Pancreas (tissue), 10 donors: ENCODE measurements around the gene KLF16. TPM values are rescaled to one million over a fixed set of nuclear protein-coding genes. Genes with fewer than 3 reads are reported as not detected.

Source experiments
- ATAC-seq, 4 donors: fragments of 200-7000 bp; cut with Tn5 transposase; one replicate each; pipeline versions ENCODE4 v1.8.0 to v1.9.1; 2020; ENCODE audit warnings: mild to moderate bottlenecking in 4 of 4, moderate library complexity in 4 of 4
- DNase-seq, 6 donors: peaks; one replicate each; pipeline ENCODE4 v3.0.0-alpha.2; 2020
- FAIRE-seq: peaks from 2 replicates; lab custom pipeline; 2012; peaks lifted over from hg19 to GRCh38; lab: Jason Lieb, UNC
- H3K27ac ChIP-seq, 4 donors: fragments of 200-600 bp; sonication (generic); 1 replicate in 3 of 4; 2 replicates in 1 of 4; pipeline versions ENCODE4 v1.5.0 to v1.8.0; 2020
- H3K27me3 ChIP-seq, 4 donors: fragments of 200-600 bp; one replicate each; pipeline ENCODE4 v1.8.0; 2021
- H3K36me3 ChIP-seq, 3 donors: fragments of 200-600 bp; sonication (generic) in 1 of 3; one replicate each; pipeline versions ENCODE4 v1.5.0 to v1.8.0; 2020 to 2021
- H3K4me1 ChIP-seq, 3 donors: fragments of 200-600 bp; one replicate each; pipeline ENCODE4 v1.8.0; 2021
- H3K4me3 ChIP-seq, 4 donors: fragments of 200-600 bp; sonication (generic) in 2 of 4; one replicate each; pipeline versions ENCODE4 v1.5.0 to v1.8.0; 2020 to 2021
- H3K9me3 ChIP-seq, 4 donors: fragments of 200-600 bp; one replicate each; pipeline ENCODE4 v1.8.0; 2021
- CTCF ChIP-seq, 4 donors: fragments of 200-600 bp; sonication (generic) in 3 of 4; IDR thresholded peaks; one replicate each; pipeline versions ENCODE4 v1.5.0 to v1.8.0; 2021; ENCODE audit warnings: antibody characterized with exemption in 4 of 4
- WGBS, 2 donors: extraction: QIAGEN DNeasy Blood & Tissue Kit; methylation state at CpG; one replicate each; pipeline ENCODE4 v1.1.7; 2013; 5-methylcytosine and 5-hydroxymethylcytosine counted together
- intact Hi-C, 3 donors: fragments of 100-400 bp; cut with DNase I; formaldehyde crosslinking; loops; one replicate each; pipeline versions ENCODE4 v1.11.1 to v1.14.2; 2022
- polyA plus RNA-seq, 2 donors: library from polyadenylated mRNA; stranded (reverse); fragments of 200-250 nt; gene quantifications; one replicate each; pipeline ENCODE4 v1.2.3, GENCODE V29; 2013
- total RNA-seq, 6 donors: library from RNA; stranded (reverse); fragmentation: NEBNext Ultra II Directional in 4 of 6; extraction: Animal tissue kit (Norgen Biotek cat#: 25700) in 4 of 6; gene quantifications; one replicate each; pipeline versions ENCODE4 v1.2.1 to v1.2.4, GENCODE V29; 2021 to 2023
- donor health status: healthy with polysubstance abuse.
- donor health status: DM: no; HTN: no; CAD: no; lungs with moderate emphysema.
- donor health status: DM: no; HTN: no; CAD: no.
- donor health status: control.
- donor health status: control.
- donor health status: Bipolar disorder and iron deficiency.
- donor health status: DM: yes; HTN: yes; CAD: no.
- donor health status: DM: no; HTN: no; CAD: no.
- donor health status: DM: no; HTN: no; CAD: no.
- donor health status: DM: yes; HTN: yes; CAD: no.

Gene KLF16
- total and polyA plus RNA-seq, 8 donors = 4.3 to 10.4 (median 7.5) TPM

DNA sequence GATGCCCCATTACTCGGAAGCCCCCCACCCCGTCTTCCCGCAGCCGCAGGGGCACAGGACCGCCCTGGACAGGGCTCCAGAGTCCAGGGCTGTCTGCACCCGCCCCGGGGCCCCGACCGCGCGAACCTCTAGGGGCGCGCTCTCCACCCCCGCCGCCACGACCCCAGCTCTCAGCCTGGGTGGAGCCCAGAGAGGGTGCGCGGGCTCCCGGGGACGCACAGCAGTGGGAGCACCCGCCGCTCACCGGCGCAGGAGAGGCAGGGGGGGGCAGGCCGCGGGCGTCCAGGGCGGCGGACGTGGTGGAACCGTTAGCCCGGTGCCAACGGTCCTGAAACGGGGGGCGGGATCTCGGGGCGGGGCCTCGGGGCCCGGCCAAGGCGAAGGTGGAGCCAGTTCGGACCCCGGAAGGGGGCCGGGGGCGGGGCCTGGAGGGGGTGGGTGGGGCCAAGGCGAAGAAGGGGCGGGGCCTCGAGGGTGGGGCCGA, 51.4 kb downstream of the KLF16 start, which contains the start of gene ATP8B3:
Gene ATP8B3 (minus strand): TSS at position 335 of the 484 bp plus-strand sequence. CDS start 540 bp downstream, outside the sequence.
- peak in 1 of 4 donors; percentile 8 for ATAC-seq
- Histone ChIP-seq H3K9me3 (no peaks in the 10 kb centered on the region), H3K27me3 (no peaks in the 10 kb centered on the region), H3K4me3 (peak within 1 kb of the TSS; percentile 16 to 59 (median 37)), H3K27ac (peak within 1 kb of the TSS in 2 of 4 donors; percentile 41 to 53), H3K36me3 (peaks cover 0 to 14% (median 3%) of the 10 kb centered on the region in 3 donors), H3K4me1 (peaks cover 0 to 5% (median 0%) of the 10 kb centered on the region in 3 donors)
- intact Hi-C loops = no loop called here
- FAIRE-seq = no peak
- WGBS, 2 donors = 2 to 3% methylated on average over 32 to 48 of the region's 48 CpGs
- peak in 2 of 6 donors; percentile 87 for DNase-seq
- TF ChIP-seq CTCF (IDR thresholded peaks at IDR 0.05) = no peak

DNA sequence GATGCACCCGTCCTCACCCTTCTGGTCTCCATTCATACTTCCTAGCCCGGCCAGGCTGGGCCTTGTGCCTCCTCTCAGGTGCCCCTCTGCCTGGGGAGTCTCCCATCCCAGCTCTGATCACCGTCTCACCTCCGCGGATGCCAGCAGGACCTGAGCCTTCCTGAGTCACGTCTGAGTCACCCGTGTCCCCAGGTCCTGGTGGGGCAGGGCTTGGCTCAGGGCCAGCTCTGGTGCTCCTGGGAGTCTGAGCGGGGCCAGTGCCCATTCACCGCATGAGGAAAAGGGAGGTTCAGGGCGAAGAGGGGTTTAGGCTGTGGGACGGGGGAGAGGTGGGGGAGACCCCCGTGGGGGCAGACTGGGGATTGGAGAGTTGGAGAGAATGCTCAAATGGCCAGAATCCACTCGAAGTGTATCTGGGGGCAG, 51.9 kb downstream of the KLF16 start:
- Histone ChIP-seq H3K27me3 (no peaks in the 10 kb centered on the region), H3K9me3 (no peaks in the 10 kb centered on the region), H3K36me3 (peaks cover 0 to 9% (median 3%) of the 10 kb centered on the region in 3 donors), H3K4me1 (peaks cover 0 to 5% (median 0%) of the 10 kb centered on the region in 3 donors), H3K27ac (peak overlapping the region in 1 of 4 donors; percentile 53), H3K4me3 (peak overlapping the region in 2 of 4 donors; percentile 47 to 59)
- TF ChIP-seq CTCF (IDR thresholded peaks at IDR 0.05) = no peak
- peak; percentile 15 to 62 (median 50) for ATAC-seq
- peak; percentile 66 to 93 (median 90) for DNase-seq
- 15 to 22% methylated on average over 9 to 13 of the region's 13 CpGs for WGBS, 2 donors
- no peak for FAIRE-seq
- intact Hi-C loops = no loop called here

DNA sequence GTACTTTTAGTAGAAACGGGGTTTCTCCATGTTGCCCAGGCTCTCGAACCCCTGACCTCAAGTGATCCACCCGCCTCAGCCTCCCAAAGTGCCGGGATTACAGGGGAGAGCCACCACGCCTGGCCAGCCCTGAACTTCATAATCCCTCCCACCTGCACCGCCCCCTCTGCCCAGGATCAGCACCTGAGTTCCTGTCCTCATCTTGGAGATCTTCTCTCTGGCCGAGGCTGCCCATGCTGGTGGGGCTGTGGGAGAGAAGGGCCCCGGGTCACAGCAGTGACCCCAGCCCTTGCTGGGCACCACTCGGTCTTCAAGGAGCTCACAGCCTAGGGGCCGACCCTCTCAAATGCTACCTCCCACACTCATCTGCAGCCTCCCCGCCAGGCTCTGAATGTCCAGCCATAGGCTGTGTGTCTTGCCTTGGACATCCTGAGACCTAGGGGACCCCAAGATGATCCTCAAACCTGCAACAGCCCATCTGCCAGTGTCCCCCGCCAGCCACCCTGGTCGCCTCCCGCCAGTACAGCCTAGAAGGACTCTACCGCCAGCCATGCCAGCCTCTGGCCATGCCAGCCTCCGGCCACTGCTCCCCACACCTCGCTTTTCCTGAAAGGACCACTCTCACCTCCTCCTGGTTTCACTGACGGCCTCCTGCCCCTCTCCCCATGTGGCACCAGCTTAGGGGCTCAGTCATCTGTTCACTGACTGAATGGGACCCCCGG, 52.8 kb downstream of the KLF16 start:
- peaks cover 0 to under 1% (median 0%) of the 10 kb centered on the region in 3 donors for H3K36me3 ChIP-seq
- no peaks in the 10 kb centered on the region for H3K27me3 ChIP-seq
- no peak for ATAC-seq
- H3K4me3 ChIP-seq = no peak overlapping the region
- intact Hi-C loops = no loop called here
- FAIRE-seq = no peak
- H3K4me1 ChIP-seq = peaks cover 0 to 5% (median 0%) of the 10 kb centered on the region in 3 donors
- DNase-seq = peak in 2 of 6 donors; percentile 39 to 79
- no peaks in the 10 kb centered on the region for H3K9me3 ChIP-seq
- WGBS, 2 donors = 82 to 89% methylated on average over 18 to 19 of the region's 19 CpGs
- H3K27ac ChIP-seq = no peak overlapping the region
- no peak for TF ChIP-seq CTCF (IDR thresholded peaks at IDR 0.05)

GRCh38 chr19:1809678-1810077, 53.7 kb downstream of the KLF16 start:
- DNase-seq = peak in 1 of 6 donors; percentile 32
- intact Hi-C loops = no loop called here
- no peak for ATAC-seq
- no peaks in the 10 kb centered on the region for H3K36me3 ChIP-seq
- no peaks in the 10 kb centered on the region for H3K9me3 ChIP-seq
- H3K4me1 ChIP-seq = peaks cover 0 to 5% (median 0%) of the 10 kb centered on the region in 3 donors
- 68 to 72% methylated on average over 18 of the region's 18 CpGs for WGBS, 2 donors
- no peak for FAIRE-seq
- TF ChIP-seq CTCF (IDR thresholded peaks at IDR 0.05) = no peak
- no peak overlapping the region for H3K27ac ChIP-seq
- H3K27me3 ChIP-seq = no peaks in the 10 kb centered on the region
- no peak overlapping the region for H3K4me3 ChIP-seq

- Histone ChIP-seq H3K27ac (no peak overlapping the region), H3K27me3 (no peaks in the 10 kb centered on the region), H3K4me1 (peaks cover 0 to 5% (median 0%) of the 10 kb centered on the region in 3 donors), H3K9me3 (no peaks in the 10 kb centered on the region), H3K36me3 (no peaks in the 10 kb centered on the region), H3K4me3 (no peak overlapping the region)
- ATAC-seq = no peak
- no peak for FAIRE-seq
- TF ChIP-seq CTCF (IDR thresholded peaks at IDR 0.05) = no peak
- intact Hi-C loops = no loop called here
- WGBS, 2 donors = 73 to 79% methylated on average over 2 of the region's 2 CpGs
- DNase-seq = no peak
These were observed 55.0 kb downstream of the KLF16 start for GRCh38 chr19:1808395-1808731.
